ENCODE results near the gene VSNL1. TPM values are rescaled to one million over a fixed set of nuclear protein-coding genes. Genes with fewer than 3 reads are reported as not detected.

VSNL1 gene
- total and polyA plus RNA-seq, 2 experiments from 2014 or later = 102 to 112 TPM

- Histone ChIP-seq H3K36me3 (ENCODE audit: insufficient read depth) (0 out of 2 replicates have a peak, but pooled peaks cover 3% of the 10 kb centered on the region), H3K27me3 (ENCODE audit: insufficient read depth) (no peaks in the 10 kb centered on the region), H4K20me1 (replicated peaks; ENCODE audit: insufficient read depth) (peaks cover 18% of the 10 kb centered on the region; the same call in 1 of the 2 replicates), H2AFZ (no peak overlapping the region), H3K27ac (ENCODE audit: low read depth) (no peak overlapping the region), H3F3A (replicated peaks; ENCODE audit: low read depth) (no peaks in the 10 kb centered on the region), H3K79me2 (replicated peaks; ENCODE audit: insufficient read depth) (no peaks in the 10 kb centered on the region), H3K4me3 (no peak overlapping the region), H3K9me2 (ENCODE audit: insufficient read depth) (0 out of 2 replicates have a peak, but pooled peaks cover under 1% of the 10 kb centered on the region), H3K4me1 (ENCODE audit: insufficient read depth) (peaks cover 22% of the 10 kb centered on the region), H3K4me2 (no peak overlapping the region)
- ATAC-seq (no peak), DNase-seq (ENCODE audit: low spot score) (no peak)
- H3K9me3 Mint-ChIP-seq = no peaks in the 10 kb centered on the region
- no peak overlapping the region for H3K27ac Mint-ChIP-seq
- H3K4me1 Mint-ChIP-seq = peaks cover 27% of the 10 kb centered on the region
- H3K4me3 Mint-ChIP-seq = no peak overlapping the region
- peaks cover 18% of the 10 kb centered on the region for H3K36me3 Mint-ChIP-seq (ENCODE audit: low read depth)
- TF ChIP-seq REST (IDR thresholded peaks at IDR 0.05; ENCODE audit: unreplicated experiment) = no peak
- no peak for TF ChIP-seq NANOG (IDR thresholded peaks at IDR 0.05; ENCODE audit: borderline replicate concordance)
- TF ChIP-seq ZNF331 (CRISPR knock-in tag; IDR thresholded peaks at IDR 0.05; ENCODE audit: low read depth) = no peak
- TF ChIP-seq CTCF (conservative IDR thresholded peaks at IDR 0.05; ENCODE audit: low read depth in 2 of 2) = no peak
- TF ChIP-seq ETS1 (IDR thresholded peaks at IDR 0.05) = no peak
- no peak for TF ChIP-seq CREB1 (CRISPR knock-in tag; IDR thresholded peaks at IDR 0.05; ENCODE audit: low read depth)
- peaks cover 4% of the 10 kb centered on the region for H3K27me3 Mint-ChIP-seq (ENCODE audit: insufficient read depth, low read depth, poor library complexity)
Observed at GRCh38 chr2:17611036-17611435, 70.5 kb downstream of the VSNL1 start.

GRCh38 chr2:17614174-17614930 lies 73.9 kb downstream of the VSNL1 start:
- H3K27me3 ChIP-seq (ENCODE audit: insufficient read depth) = no peaks in the 10 kb centered on the region
- 0 out of 2 replicates have a peak overlapping the region, but pooled peaks have one; percentile 20 for H3K4me2 ChIP-seq
- H3K4me3 ChIP-seq = no peak overlapping the region
- H3K36me3 Mint-ChIP-seq (ENCODE audit: low read depth) = peaks cover 24% of the 10 kb centered on the region
- no peaks in the 10 kb centered on the region for H3F3A ChIP-seq (replicated peaks; ENCODE audit: low read depth)
- peaks cover 11% of the 10 kb centered on the region; the same call in 1 of the 2 replicates for H4K20me1 ChIP-seq (replicated peaks; ENCODE audit: insufficient read depth)
- no peak overlapping the region for H3K4me3 Mint-ChIP-seq
- no peaks in the 10 kb centered on the region for H3K9me2 ChIP-seq (ENCODE audit: insufficient read depth)
- H3K27me3 Mint-ChIP-seq (ENCODE audit: insufficient read depth, low read depth, poor library complexity) = peaks cover 3% of the 10 kb centered on the region
- peaks cover 24% of the 10 kb centered on the region for H3K4me1 Mint-ChIP-seq
- H3K79me2 ChIP-seq (replicated peaks; ENCODE audit: insufficient read depth) = no peaks in the 10 kb centered on the region
- 0 out of 2 replicates have a peak, but pooled peaks cover 3% of the 10 kb centered on the region for H3K36me3 ChIP-seq (ENCODE audit: insufficient read depth)
- no peak overlapping the region for H3K27ac ChIP-seq (ENCODE audit: low read depth)
- H3K27ac Mint-ChIP-seq = no peak overlapping the region
- H3K4me1 ChIP-seq (ENCODE audit: insufficient read depth) = peaks cover 22% of the 10 kb centered on the region
- no peaks in the 10 kb centered on the region for H3K9me3 Mint-ChIP-seq
- no peak overlapping the region for H2AFZ ChIP-seq
- ATAC-seq = no peak
- DNase-seq (ENCODE audit: low spot score) = no peak
- no peak for TF ChIP-seq CTCF (conservative IDR thresholded peaks at IDR 0.05; ENCODE audit: low read depth in 2 of 2)
- TF ChIP-seq ETS1 (IDR thresholded peaks at IDR 0.05) = no peak
- TF ChIP-seq NANOG (IDR thresholded peaks at IDR 0.05; ENCODE audit: borderline replicate concordance) = no peak
- TF ChIP-seq JUNB (IDR thresholded peaks at IDR 0.05; ENCODE audit: unreplicated experiment) = no peak
- no peak for TF ChIP-seq POLR2AphosphoS5 (IDR thresholded peaks at IDR 0.05; ENCODE audit: low read depth)
- TF ChIP-seq REST (IDR thresholded peaks at IDR 0.05; ENCODE audit: unreplicated experiment) = no peak

Measured in GM23338 (cell line).